Adipose tissue (tissue), 3 donors: ENCODE results near the gene SH3GLB1. TPM values are rescaled to one million over a fixed set of nuclear protein-coding genes. Genes with fewer than 3 reads are reported as not detected.
A peak's percentile ranks its signal among the peaks of the same experiment; 100 is the strongest.
"Not testable (repeated sequence)": the region's sequence is repeated elsewhere in the genome, so short reads cannot be mapped to it uniquely, and the experiment has no call there.

Source experiments
- H3K27ac ChIP-seq: one replicate; pipeline ENCODE4 v1.5.1; 2013; ENCODE audit warnings: low read depth, low read length
- WGBS, 3 donors: extraction: QIAGEN DNeasy Blood & Tissue Kit; methylation state at CpG; one replicate each; pipeline ENCODE4 v1.1.7; 2013; 5-methylcytosine and 5-hydroxymethylcytosine counted together
- polyA plus RNA-seq, 3 donors: library from polyadenylated mRNA; stranded (reverse); fragments of 200-250 nt; gene quantifications; one replicate each; pipeline ENCODE4 v1.2.3, GENCODE V29; 2013
- donor health status: healthy with polysubstance abuse.
- donor health status: Bipolar disorder and iron deficiency.
- donor health status: healthy.

The SH3GLB1 gene
- 10 to 100 TPM; 34.4 to 85.4 (median 66.2) TPM for polyA plus RNA-seq

DNA sequence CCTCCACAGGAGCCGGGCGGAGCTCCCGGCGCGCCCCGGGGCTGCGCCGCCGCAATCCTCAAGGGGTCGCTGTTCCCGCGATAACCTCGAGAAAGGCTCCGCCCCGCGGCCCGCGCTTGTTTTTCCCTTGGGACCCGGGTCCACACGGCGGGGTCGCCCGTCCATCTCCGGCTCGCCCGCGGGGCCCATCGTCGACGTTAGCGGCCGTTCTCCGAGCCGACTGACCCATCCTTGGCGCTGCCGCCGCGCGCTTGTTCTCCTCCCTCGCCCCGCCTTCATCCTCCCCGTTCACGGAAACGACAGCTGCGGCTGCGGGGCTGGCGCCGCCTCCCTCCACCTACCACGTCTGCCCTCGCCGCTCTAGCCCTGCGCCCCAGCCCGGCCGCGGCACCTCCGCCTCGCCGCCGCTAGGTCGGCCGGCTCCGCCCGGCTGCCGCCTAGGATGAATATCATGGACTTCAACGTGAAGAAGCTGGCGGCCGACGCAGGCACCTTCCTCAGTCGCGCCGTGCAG is at the start of gene SH3GLB1:
Gene SH3GLB1 (plus strand): TSS at position 119 of the 514 bp plus-strand sequence. CDS start 324 bp downstream, at position 443.
- peak within 1 kb of the TSS; percentile 99 for H3K27ac ChIP-seq
- 0 to 1% (median 0%) methylated on average over 70 to 71 of the region's 71 CpGs for WGBS, 3 donors

- not testable (repeated sequence) for H3K27ac ChIP-seq
- 49 to 83% (median 82%) methylated on average over 7 of the region's 7 CpGs for WGBS, 3 donors
These were observed 46.0 kb upstream of the SH3GLB1 start for GRCh38 chr1:86658381-86658780.

DNA sequence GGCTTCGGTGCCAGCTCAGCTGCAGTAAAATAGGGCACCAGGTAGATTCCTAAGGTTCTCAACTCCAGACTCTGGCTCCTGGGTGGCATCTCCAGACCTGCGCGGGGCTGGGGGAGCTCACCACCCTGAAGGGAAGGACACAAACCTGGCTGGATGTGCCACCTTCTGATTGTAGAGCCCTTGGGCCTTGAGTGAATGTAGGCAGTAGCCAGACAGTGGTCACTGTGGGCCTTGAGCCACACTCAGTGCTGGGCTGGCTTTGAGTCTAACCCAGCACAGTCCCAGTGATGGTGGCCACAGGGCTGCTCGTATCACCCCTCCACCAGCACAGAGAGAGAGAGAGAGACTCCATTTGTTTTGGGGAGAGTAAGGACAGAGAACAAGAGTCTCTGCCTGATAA is 38.0 kb upstream of the SH3GLB1 start:
- WGBS, 3 donors: 80 to 86% (median 85%) methylated on average over 4 of the region's 4 CpGs
- no peak overlapping the region for H3K27ac ChIP-seq

DNA sequence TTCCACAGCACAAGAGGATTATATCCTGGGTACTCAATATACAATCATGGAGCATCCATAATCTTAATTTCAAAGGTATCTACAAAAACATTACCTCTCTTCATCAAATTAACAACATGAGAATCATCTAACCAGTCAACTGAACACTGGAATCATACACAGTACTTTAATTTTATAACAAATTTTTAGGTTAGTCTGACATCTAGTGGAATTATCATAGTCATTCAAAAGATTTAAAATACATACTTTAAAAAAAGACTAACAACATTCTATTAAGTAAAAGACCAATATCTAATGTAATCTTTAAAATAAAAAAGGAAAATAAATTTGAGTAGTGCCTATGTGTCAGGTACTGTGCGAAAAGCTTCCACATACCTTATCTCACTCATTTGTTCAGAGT is 16.8 kb upstream of the SH3GLB1 start:
- H3K27ac ChIP-seq: no peak overlapping the region
- 88 to 91% (median 89%) methylated on average over 1 of the region's 1 CpG for WGBS, 3 donors

DNA sequence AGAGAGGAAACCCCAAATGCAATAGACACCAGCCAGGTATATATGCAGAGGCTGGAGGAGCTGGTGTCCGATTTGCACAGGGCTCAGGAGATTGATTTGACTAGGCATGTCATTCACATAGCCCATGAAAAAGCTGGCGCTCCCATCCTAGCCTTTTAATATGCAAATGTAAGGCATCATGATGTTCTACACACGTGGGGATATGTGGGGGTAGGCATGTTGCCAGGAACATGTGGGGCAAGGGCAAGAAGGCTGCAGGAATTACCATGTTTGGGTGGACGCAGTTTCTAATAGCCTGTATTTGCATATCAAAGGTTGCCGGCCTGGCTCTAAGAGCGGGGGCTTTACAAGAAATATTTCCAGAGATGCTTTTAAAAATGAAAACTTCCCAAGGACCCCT is 11.7 kb upstream of the SH3GLB1 start:
- WGBS, 3 donors: 59 to 84% (median 69%) methylated on average over 6 of the region's 6 CpGs
- no peak overlapping the region for H3K27ac ChIP-seq

- WGBS, 3 donors: 82 to 95% (median 93%) methylated on average over 2 of the region's 2 CpGs
- H3K27ac ChIP-seq: no peak overlapping the region
These were observed 9.0 kb upstream of the SH3GLB1 start for GRCh38 chr1:86695400-86695799.

GRCh38 chr1:86696522-86696921 is 7.9 kb upstream of the SH3GLB1 start:
- no peak overlapping the region for H3K27ac ChIP-seq
- 79 to 87% (median 81%) methylated on average over 1 of the region's 1 CpG for WGBS, 3 donors

- no peak overlapping the region for H3K27ac ChIP-seq
- 55 to 80% (median 66%) methylated on average over 2 of the region's 2 CpGs for WGBS, 3 donors
These were observed 5.2 kb upstream of the SH3GLB1 start for GRCh38 chr1:86699186-86699585.

DNA sequence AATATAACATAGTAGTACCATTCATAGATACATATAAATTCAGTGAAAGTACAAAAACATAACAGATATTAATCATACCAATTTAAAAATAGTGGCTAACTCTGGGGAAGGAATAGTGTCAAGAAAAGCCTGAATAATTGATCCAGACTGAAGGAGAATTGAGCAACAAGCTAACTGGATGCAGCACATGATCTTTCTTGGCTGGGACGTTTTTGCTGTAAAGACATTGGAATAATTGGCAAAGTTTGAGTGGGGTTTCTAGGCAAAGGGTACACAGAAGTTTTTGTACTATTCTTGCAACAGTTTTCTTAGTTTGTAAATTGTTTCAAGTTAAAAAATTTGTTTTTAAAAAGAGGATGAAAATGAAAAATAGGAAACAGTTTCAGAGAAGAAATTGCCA is 2.6 kb upstream of the SH3GLB1 start:
- WGBS, 3 donors: 45 to 67% (median 53%) methylated on average over 1 of the region's 1 CpG
- no peak overlapping the region for H3K27ac ChIP-seq

DNA sequence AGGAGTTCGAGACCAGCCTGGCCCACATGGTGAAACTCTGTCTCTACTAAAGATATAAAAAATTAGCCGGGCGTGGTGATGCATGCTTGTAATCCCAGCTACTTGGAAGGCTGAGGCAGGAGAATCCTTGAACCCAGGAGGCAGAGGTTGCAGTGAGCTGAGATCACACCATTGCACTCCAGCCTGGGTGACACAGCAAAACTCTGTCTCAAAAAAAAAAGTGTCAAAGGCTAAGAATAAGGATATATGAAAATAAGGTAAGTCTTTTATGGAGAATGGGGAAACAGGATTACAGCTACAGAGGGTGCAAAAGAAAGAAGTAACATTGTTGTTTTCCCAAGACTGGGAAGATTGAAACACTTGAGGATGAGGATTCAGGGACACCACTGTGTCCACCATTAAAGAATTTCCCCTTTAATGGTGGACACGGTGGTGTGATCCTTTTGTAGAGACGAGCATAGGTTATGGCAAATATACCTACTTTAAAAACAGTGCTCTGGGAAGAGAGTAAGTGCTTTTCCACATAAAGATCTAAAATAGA is 1.4 kb upstream of the SH3GLB1 start:
- not testable (repeated sequence) for H3K27ac ChIP-seq
- WGBS, 3 donors: 80 to 92% (median 89%) methylated on average over 5 of the region's 5 CpGs

DNA sequence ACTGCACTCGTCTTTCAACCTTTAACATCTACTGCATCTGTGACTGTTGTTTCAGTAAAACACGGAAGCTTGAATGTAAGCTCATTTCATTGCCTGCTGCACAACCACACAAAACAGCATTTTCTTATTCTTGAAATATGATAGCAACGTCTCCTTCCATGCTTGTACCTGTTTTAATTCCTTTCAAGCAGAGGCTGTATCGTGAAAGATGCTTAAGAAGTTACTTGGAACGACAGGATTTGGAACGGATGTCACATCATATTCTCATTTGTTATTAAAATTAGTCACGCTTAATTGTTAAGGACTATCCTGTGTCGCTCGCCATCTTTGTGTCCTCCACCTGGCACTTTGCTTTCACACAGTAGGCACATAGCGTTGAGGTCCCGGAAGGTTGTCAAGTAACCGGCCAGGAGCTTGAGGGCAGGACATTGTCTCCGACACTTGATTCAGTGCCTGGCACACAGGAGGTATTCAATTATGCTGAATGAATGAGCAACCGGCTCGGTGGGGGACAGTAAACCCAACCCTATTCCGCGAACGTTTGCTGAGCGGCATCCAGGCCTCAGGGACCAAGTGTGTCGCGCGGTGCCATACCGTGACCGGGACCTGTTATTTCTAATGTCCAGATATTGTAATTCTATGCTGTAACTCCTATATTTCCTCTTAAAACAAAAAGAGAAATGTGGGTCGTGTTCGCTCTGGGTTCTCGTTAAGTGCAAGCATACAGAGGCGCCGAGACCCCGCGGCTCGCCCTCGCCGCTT is 499 bp upstream of the SH3GLB1 start:
- no peak overlapping the region for H3K27ac ChIP-seq
- WGBS, 3 donors: 6% methylated on average over 34 of the region's 34 CpGs

DNA sequence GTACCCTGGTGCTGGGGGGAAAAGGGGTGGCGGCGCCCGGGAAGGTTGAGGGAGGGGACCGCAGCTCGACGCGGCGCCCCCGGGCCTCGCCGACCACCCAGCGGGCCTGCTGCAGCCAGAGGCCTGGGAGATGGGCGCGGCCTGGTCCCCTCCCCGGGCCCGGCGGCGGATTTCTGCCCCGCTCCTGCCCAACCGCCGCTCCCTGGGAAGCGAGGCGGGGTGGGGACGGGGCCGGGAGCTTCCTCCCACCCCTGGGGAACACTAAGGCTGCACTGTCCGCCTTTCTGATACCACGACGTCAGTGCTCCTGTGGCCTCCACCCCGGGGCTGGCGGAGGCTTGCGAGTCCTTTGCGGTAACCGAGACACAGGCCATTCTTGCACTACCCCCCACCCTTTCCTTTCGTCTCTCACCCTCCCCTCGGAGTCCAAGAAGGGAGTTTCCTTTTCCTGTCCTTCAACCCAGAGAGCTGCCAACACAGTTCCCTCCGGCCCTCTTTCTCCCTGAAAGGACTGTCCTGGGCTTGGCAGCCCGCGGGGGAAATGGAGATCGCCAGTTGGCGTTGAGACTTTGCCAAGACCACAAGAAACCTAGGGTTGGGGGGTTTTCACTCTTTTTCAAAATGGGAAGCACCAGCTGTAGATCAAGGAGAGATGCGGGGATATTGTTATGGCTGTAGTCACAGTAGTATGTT is 742 bp downstream of the SH3GLB1 start:
- 0 to 1% (median 1%) methylated on average over 33 to 41 of the region's 41 CpGs for WGBS, 3 donors
- H3K27ac ChIP-seq: peak overlapping the region; percentile 99

DNA sequence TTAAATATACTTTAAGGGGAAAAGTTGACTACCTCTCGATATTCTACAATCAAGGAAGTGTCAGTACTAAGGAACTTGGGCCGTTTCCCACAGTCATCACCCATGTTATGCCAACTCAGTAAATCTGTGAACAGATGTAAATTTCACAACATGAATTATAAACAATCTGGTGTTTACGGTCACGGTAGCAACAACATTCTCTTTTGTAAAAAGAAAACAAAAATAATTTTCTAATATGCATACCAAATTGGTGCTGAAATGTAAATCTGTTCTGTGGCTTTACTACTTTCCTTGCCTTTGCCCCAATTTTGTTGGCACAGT is 1.2 kb downstream of the SH3GLB1 start:
- H3K27ac ChIP-seq: peak overlapping the region; percentile 99
- 0 to 1% (median 0%) methylated on average over 4 of the region's 4 CpGs for WGBS, 3 donors

DNA sequence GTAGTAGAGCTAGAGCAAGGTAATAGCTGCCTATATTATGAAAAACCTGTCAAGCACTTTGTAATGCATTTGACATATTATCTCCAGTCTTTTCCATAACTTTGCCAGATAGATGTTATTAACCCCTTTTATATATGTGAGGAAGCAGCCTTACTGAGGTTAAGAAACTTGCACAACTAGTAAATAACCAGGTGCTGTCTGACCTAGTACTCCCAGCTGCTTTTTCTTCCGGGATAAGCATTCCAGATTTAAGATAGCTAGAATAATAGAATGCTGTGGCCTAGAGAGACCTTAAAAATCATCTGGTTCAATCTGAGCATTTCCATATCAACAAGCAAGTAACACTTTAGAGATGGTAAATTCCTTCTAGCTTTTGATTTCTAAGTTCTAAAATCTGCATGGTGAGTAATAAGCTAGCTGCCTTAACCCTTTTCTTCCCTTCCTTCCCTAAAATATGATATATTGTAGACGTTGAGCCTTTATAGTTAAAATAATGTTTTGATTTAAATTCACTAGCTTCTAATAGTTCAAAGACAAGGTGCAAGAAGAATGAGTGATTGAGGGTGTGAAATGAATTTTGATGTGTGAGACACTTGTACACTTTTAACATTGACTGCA is 1.8 kb downstream of the SH3GLB1 start:
- WGBS, 3 donors: 4 to 14% (median 7%) methylated on average over 2 of the region's 2 CpGs
- H3K27ac ChIP-seq: no peak overlapping the region

DNA sequence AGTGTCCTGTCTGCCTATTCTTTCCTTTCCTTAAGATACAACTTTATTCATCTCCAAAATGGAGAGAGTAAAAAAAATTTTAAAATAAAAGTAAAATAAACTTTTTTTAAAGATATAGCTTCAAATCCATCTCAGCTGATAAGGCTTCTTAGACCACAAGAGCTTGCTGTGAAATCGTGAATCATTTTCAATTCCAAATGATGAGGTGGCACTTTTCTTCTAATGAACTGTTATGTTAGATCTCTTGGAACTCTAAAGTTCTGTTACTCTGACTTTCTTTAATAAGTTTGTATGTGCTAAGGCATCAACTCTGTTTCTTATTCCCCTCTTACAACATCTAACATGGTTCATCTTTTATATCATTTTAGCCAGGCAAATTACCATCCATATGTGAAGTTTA is 4.5 kb downstream of the SH3GLB1 start:
- no peak overlapping the region for H3K27ac ChIP-seq

GRCh38 chr1:86712088-86712860 is 7.9 kb downstream of the SH3GLB1 start:
- 79 to 95% (median 85%) methylated on average over 2 of the region's 2 CpGs for WGBS, 3 donors
- H3K27ac ChIP-seq: no peak overlapping the region

More for the DNA sequence above, 4.5 kb downstream of the SH3GLB1 start:
- WGBS, 3 donors: 8 to 28% (median 8%) methylated on average over 1 of the region's 1 CpG

GRCh38 chr1:86713477-86713876 is 9.1 kb downstream of the SH3GLB1 start:
- 76 to 80% (median 79%) methylated on average over 3 of the region's 3 CpGs for WGBS, 3 donors
- no peak overlapping the region for H3K27ac ChIP-seq

DNA sequence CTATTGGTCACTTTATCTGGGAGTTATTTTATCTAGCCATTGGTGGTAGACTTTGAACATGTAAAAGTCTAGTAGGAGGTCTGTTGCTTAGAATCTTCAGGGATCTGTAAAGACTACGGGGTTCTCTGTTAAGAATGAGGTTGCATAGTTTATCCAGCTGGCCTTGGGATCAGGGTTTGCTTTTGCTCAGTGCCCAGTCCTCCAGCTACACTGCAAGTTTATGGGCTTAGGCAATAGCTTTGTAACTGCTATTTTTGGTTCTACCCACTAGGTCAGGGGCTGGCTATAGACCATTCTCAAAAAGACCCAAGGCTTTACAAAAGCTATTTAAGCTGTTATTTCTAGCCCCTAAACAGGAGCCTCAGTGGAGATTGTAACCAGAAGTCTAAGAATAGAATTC is 9.8 kb downstream of the SH3GLB1 start:
- no peak overlapping the region for H3K27ac ChIP-seq
- WGBS, 3 donors: 13 to 69% (median 63%) methylated on average over 1 of the region's 1 CpG
